Fibroblast of lung (primary cell): Measurements from ENCODE around the gene FBXO31.

Experiments used
- EZH2 ChIP-seq: IDR thresholded peaks from 2 replicates; pipeline ENCODE4 v1.5.1; 2012; ENCODE audit warnings: low read length, control low read depth, mild to moderate bottlenecking; ENCODE audit errors: missing control alignments
- TF ChIP-seq, protein P1 (sequence below), 2 donors: IDR thresholded peaks in 1 of 2; conservative IDR thresholded peaks in 1 of 2; 1 replicate in 1 of 2; 2 replicates in 1 of 2; pipeline ENCODE4 v1.5.1; 2011 to 2012; ENCODE audit warnings: low read length in 2 of 2, control low read depth in 1 of 2, inconsistent platforms in 1 of 2, low read depth in 1 of 2, mild to moderate bottlenecking in 1 of 2

DNA sequence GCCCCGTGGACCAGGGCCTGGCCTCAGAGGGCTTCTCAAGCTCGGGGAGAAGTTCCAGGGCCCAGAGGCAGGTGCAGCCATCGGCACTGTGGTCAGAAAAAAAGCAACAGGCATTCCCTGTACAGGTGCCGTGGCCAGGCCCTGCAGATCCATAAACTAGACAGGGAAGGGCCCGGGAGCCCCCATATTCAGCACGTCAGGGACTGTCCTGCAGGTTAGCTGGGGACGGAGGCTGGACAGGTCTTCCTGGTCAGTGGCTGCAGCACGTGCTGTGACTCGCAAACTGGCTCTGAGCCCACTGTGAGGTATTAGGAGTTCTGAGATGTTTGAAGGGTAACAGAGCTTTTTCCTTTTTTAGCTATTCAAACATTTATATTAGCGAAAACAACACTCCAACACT lies 51.4 kb downstream of the FBXO31 start:
- TF ChIP-seq, protein P1, sequence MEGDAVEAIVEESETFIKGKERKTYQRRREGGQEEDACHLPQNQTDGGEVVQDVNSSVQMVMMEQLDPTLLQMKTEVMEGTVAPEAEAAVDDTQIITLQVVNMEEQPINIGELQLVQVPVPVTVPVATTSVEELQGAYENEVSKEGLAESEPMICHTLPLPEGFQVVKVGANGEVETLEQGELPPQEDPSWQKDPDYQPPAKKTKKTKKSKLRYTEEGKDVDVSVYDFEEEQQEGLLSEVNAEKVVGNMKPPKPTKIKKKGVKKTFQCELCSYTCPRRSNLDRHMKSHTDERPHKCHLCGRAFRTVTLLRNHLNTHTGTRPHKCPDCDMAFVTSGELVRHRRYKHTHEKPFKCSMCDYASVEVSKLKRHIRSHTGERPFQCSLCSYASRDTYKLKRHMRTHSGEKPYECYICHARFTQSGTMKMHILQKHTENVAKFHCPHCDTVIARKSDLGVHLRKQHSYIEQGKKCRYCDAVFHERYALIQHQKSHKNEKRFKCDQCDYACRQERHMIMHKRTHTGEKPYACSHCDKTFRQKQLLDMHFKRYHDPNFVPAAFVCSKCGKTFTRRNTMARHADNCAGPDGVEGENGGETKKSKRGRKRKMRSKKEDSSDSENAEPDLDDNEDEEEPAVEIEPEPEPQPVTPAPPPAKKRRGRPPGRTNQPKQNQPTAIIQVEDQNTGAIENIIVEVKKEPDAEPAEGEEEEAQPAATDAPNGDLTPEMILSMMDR (conservative IDR thresholded peaks at IDR 0.05 in 1 of 2, IDR thresholded peaks at IDR 0.05 in 1 of 2; ENCODE audit: low read depth in 1 of 2, low read length in 2 of 2), result no peak
- TF ChIP-seq EZH2, result no peak
